ENCODE results near the gene SAPCD1.

The SAPCD1 gene

DNA sequence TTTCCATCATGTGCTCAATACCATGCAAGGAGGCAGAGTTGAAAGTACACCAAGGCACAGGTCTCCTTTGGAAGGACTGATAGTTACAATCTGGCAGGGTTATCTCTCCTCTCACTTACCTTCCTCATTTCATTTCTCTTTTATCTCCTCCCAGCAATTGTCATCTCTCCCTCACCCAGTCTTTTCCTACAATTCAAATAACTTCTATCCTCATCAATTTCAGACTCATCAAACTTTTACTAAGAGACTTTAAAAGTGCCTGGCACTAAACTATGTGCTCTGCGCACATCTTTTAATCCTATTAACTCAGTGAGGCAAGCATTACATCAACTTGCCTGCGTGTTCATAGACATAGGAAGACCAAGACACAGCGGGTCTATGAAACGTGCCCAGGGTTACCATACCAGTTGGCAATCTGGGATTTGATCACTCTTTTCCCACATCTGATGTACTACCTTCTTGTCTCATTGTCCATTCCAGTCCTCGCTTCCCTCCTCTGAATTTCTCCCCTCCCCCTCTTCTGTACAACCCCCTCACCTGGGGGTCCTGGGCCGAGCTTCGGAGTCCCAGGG is 31.9 kb downstream of the SAPCD1 start:
- H3K27ac ChIP-seq (ENCODE audit: insufficient read depth in 1 of 2, low read depth in 1 of 2, low read length in 2 of 2, poor library complexity in 1 of 2, severe bottlenecking in 2 of 2) = peak overlapping the region; percentile 83 to 92
- H3K4me1 ChIP-seq (ENCODE audit: control extremely low read depth in 1 of 4, control insufficient read depth in 4 of 4, insufficient read depth in 4 of 4, low read length in 3 of 4) = peaks cover 14 to 67% (median 51%) of the 10 kb centered on the region in 4 experiments
- DNase-seq = no peak
- WGBS (ENCODE audit: insufficient coverage) = 40% methylated on average over 7 of the region's 7 CpGs
- peak overlapping the region; percentile 73 to 98 (median 89) for H3K4me3 ChIP-seq (ENCODE audit: control insufficient read depth in 1 of 7, extremely low read depth in 1 of 7, insufficient read depth in 4 of 7, low read depth in 2 of 7, low read length in 6 of 7)
- no peaks in the 10 kb centered on the region for H3K9me3 ChIP-seq (ENCODE audit: control extremely low read depth in 1 of 5, control insufficient read depth in 4 of 5, insufficient read depth in 2 of 5, low read depth in 1 of 5, low read length in 4 of 5)
- ChIA-PET CTCF (interaction anchor here (1.0 to 2.6 kb wide), 3 partner anchors 9 to 36 kb away, joined by 3 to 11 read pairs (median 3); no protein-coding TSS in a partner anchor), POLR2A (interaction anchor here (0.6 to 1.0 kb wide), 2 partner anchors 56 to 299 kb away, joined by 3 read pairs; no protein-coding TSS in a partner anchor)
- H3K36me3 ChIP-seq (ENCODE audit: control insufficient read depth in 4 of 4, insufficient read depth in 4 of 4, low read length in 3 of 4) = peaks cover 0 to 33% (median 14%) of the 10 kb centered on the region in 4 experiments
- H3K27me3 ChIP-seq (replicated peaks in 2 of 5; ENCODE audit: control insufficient read depth in 4 of 5, insufficient read depth in 5 of 5, low read length in 4 of 5) = no peaks in the 10 kb centered on the region

DNA sequence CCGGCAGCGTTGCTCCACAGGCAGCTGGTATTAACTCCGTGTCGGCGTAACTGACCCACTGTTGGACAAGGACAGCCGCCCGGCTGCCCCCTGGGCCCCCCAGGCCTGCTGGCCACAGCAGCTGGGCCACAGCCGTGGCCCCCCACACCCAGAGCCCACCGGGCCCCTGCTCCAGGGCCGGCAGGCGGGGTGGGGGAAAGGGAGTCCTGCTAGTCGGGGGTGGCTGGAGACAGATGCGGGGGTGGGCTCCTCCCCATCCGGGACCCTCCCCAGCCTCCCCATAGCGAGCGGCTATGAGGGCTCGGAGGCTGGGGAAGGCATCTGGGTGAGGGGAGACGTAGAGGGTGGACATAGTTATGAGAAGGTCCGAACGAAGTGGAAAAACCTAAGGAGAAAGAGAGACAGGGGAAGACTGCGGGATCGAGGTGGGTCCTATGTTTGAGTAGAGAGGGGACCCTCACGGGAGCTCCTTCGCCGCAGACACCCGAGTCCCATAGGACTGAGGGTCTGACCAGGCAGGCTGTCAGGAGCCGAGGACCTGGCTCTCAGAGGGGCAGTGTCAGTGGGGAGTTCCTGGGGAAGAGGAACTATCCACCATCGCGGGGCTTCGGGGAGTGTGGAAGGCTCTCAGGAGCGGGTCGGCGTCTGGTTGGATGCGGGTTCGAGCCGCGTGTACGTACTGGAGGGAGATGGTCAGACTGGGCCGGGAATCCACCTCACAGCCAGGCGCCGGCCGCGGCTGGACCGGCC is 32.6 kb downstream of the SAPCD1 start:
- H3K27me3 ChIP-seq (replicated peaks in 2 of 5; ENCODE audit: control insufficient read depth in 4 of 5, insufficient read depth in 5 of 5, low read length in 4 of 5) = no peaks in the 10 kb centered on the region
- H3K4me3 ChIP-seq (ENCODE audit: control insufficient read depth in 1 of 7, extremely low read depth in 1 of 7, insufficient read depth in 4 of 7, low read depth in 2 of 7, low read length in 6 of 7) = peak overlapping the region; percentile 73 to 98 (median 89)
- 1% methylated on average over 29 of the region's 44 CpGs for WGBS (ENCODE audit: insufficient coverage)
- no peak for DNase-seq
- ChIA-PET CTCF (interaction anchor here (0.6 to 2.6 kb wide), 9 partner anchors 10 to 35 kb away, joined by 3 to 13 read pairs (median 5); partner anchors contain the start of gene LSM2), POLR2A (interaction anchor here (0.6 to 1.5 kb wide), 9 partner anchors 12 to 300 kb away, joined by 3 to 7 read pairs (median 3); partner anchors contain the start of genes ABHD16A, HSPA1A, HSPA1B and HSPA1L)
- H3K36me3 ChIP-seq (ENCODE audit: control insufficient read depth in 4 of 4, insufficient read depth in 4 of 4, low read length in 3 of 4) = peaks cover 0 to 36% (median 11%) of the 10 kb centered on the region in 4 experiments
- peaks cover 14 to 67% (median 51%) of the 10 kb centered on the region in 4 experiments for H3K4me1 ChIP-seq (ENCODE audit: control extremely low read depth in 1 of 4, control insufficient read depth in 4 of 4, insufficient read depth in 4 of 4, low read length in 3 of 4)
- no peaks in the 10 kb centered on the region for H3K9me3 ChIP-seq (ENCODE audit: control extremely low read depth in 1 of 5, control insufficient read depth in 4 of 5, insufficient read depth in 2 of 5, low read depth in 1 of 5, low read length in 4 of 5)
- peak overlapping the region; percentile 83 to 92 for H3K27ac ChIP-seq (ENCODE audit: insufficient read depth in 1 of 2, low read depth in 1 of 2, low read length in 2 of 2, poor library complexity in 1 of 2, severe bottlenecking in 2 of 2)

- peak; percentile 90 to 92 (median 92) for DNase-seq
- Histone ChIP-seq H3K4me3 (ENCODE audit: control insufficient read depth in 1 of 7, extremely low read depth in 1 of 7, insufficient read depth in 4 of 7, low read depth in 2 of 7, low read length in 6 of 7) (peak within 1 kb of the TSS; percentile 73 to 98 (median 89)), H3K27me3 (replicated peaks in 2 of 5; ENCODE audit: control insufficient read depth in 4 of 5, insufficient read depth in 5 of 5, low read length in 4 of 5) (no peaks in the 10 kb centered on the region), H3K27ac (ENCODE audit: insufficient read depth in 1 of 2, low read depth in 1 of 2, low read length in 2 of 2, poor library complexity in 1 of 2, severe bottlenecking in 2 of 2) (peak within 1 kb of the TSS; percentile 83 to 92), H3K4me1 (ENCODE audit: control extremely low read depth in 1 of 4, control insufficient read depth in 4 of 4, insufficient read depth in 4 of 4, low read length in 3 of 4) (peaks cover 14 to 67% (median 51%) of the 10 kb centered on the region in 4 experiments), H3K9me3 (ENCODE audit: control extremely low read depth in 1 of 5, control insufficient read depth in 4 of 5, insufficient read depth in 2 of 5, low read depth in 1 of 5, low read length in 4 of 5) (no peaks in the 10 kb centered on the region), H3K36me3 (ENCODE audit: control insufficient read depth in 4 of 4, insufficient read depth in 4 of 4, low read length in 3 of 4) (peaks cover 0 to 36% (median 11%) of the 10 kb centered on the region in 4 experiments)
- ChIA-PET CTCF (interaction anchor here (0.6 to 2.6 kb wide), 13 partner anchors 10 to 143 kb away, joined by 3 to 13 read pairs (median 4); partner anchors contain the start of genes BAG6 and LSM2), POLR2A (interaction anchor here (0.7 to 1.5 kb wide), 8 partner anchors 11 to 144 kb away, joined by 3 to 7 read pairs (median 4); partner anchors contain the start of genes ABHD16A, HSPA1A, HSPA1B and HSPA1L)
- WGBS (ENCODE audit: insufficient coverage) = under 1% methylated on average over 63 of the region's 75 CpGs
Observed at GRCh38 chr6:31795616-31796298, 33.3 kb downstream of the SAPCD1 start, which contains the start of gene VARS1. VARS1 (minus strand) TSS chr6:31795752; CDS start chr6:31795217, 535 bp downstream.

DNA sequence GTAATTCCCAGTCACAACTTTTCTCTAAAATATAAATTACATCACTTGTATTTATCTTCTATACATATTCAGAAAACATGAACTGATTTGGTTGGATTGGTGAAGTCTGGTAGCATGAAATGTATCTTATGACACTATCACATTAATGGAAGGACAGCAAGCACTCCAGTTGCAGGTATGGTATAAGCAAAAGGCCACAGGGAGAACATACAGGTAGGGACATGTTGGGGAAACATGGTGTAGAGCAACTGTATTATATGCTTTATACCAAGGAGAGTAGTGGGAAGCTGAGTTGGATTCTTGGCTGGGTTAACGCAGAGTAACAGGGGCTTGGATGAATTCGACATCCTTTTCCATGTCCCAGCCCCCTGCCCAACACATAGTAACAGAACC is 34.5 kb downstream of the SAPCD1 start:
- POLR2A ChIA-PET = interaction anchor here (1.5 to 1.8 kb wide), 2 partner anchors 30 to 60 kb away, joined by 6 to 7 read pairs; no protein-coding TSS in a partner anchor
- DNase-seq = no peak
- WGBS (ENCODE audit: insufficient coverage) = no CpG with 5 or more reads among the region's 2 CpGs

DNA sequence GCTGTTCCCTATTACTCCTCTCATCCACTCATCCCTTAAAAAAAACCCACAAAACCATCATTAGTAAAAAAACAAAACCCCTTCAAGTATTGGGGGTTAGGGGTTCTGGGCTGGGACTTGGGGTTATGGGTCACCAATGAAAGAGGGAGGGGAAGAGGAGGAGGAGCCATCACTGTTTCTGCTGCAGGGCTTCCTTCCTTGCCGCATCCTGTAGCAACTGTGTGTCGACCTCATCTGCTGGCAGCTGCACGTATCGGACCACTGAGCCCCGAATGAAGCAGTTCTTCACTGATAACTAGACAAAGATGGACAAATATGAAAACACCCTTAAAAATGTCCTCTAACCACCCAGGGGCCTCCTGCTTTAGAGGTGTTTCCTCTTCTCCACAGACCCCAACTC is 35.1 kb downstream of the SAPCD1 start:
- Histone ChIP-seq H3K27ac (ENCODE audit: insufficient read depth in 1 of 2, low read depth in 1 of 2, low read length in 2 of 2, poor library complexity in 1 of 2, severe bottlenecking in 2 of 2) (peak overlapping the region in 1 of 2 experiments; percentile 72), H3K36me3 (ENCODE audit: control insufficient read depth in 4 of 4, insufficient read depth in 4 of 4, low read length in 3 of 4) (peaks cover 0 to 23% (median 5%) of the 10 kb centered on the region in 4 experiments), H3K4me3 (ENCODE audit: control insufficient read depth in 1 of 7, extremely low read depth in 1 of 7, insufficient read depth in 4 of 7, low read depth in 2 of 7, low read length in 6 of 7) (peak overlapping the region in 1 of 7 experiments; percentile 58), H3K27me3 (replicated peaks in 2 of 5; ENCODE audit: control insufficient read depth in 4 of 5, insufficient read depth in 5 of 5, low read length in 4 of 5) (no peaks in the 10 kb centered on the region), H3K9me3 (ENCODE audit: control extremely low read depth in 1 of 5, control insufficient read depth in 4 of 5, insufficient read depth in 2 of 5, low read depth in 1 of 5, low read length in 4 of 5) (no peaks in the 10 kb centered on the region), H3K4me1 (ENCODE audit: control extremely low read depth in 1 of 4, control insufficient read depth in 4 of 4, insufficient read depth in 4 of 4, low read length in 3 of 4) (peaks cover 14 to 52% (median 47%) of the 10 kb centered on the region in 4 experiments)
- POLR2A ChIA-PET = interaction anchor here (1.8 kb wide), 1 partner anchor 29 kb away, joined by 6 read pairs; no protein-coding TSS in a partner anchor
- DNase-seq = peak in 2 of 3 donors; percentile 39 to 59
- CTCF ChIA-PET = interaction anchor here (0.5 to 1.3 kb wide), 4 partner anchors 8 to 35 kb away, joined by 3 to 5 read pairs (median 3); no protein-coding TSS in a partner anchor
- WGBS (ENCODE audit: insufficient coverage) = 0% methylated on average over 4 of the region's 5 CpGs

More for the DNA sequence above, 34.5 kb downstream of the SAPCD1 start:
- Histone ChIP-seq H3K27me3 (replicated peaks in 2 of 5; ENCODE audit: control insufficient read depth in 4 of 5, insufficient read depth in 5 of 5, low read length in 4 of 5) (no peaks in the 10 kb centered on the region), H3K4me3 (ENCODE audit: control insufficient read depth in 1 of 7, extremely low read depth in 1 of 7, insufficient read depth in 4 of 7, low read depth in 2 of 7, low read length in 6 of 7) (no peak overlapping the region), H3K4me1 (ENCODE audit: control extremely low read depth in 1 of 4, control insufficient read depth in 4 of 4, insufficient read depth in 4 of 4, low read length in 3 of 4) (peaks cover 14 to 58% (median 50%) of the 10 kb centered on the region in 4 experiments), H3K9me3 (ENCODE audit: control extremely low read depth in 1 of 5, control insufficient read depth in 4 of 5, insufficient read depth in 2 of 5, low read depth in 1 of 5, low read length in 4 of 5) (no peaks in the 10 kb centered on the region), H3K36me3 (ENCODE audit: control insufficient read depth in 4 of 4, insufficient read depth in 4 of 4, low read length in 3 of 4) (peaks cover 0 to 29% (median 7%) of the 10 kb centered on the region in 4 experiments), H3K27ac (ENCODE audit: insufficient read depth in 1 of 2, low read depth in 1 of 2, low read length in 2 of 2, poor library complexity in 1 of 2, severe bottlenecking in 2 of 2) (peak overlapping the region in 1 of 2 experiments; percentile 72)
- CTCF ChIA-PET = interaction anchor here (1.2 to 1.8 kb wide), 4 partner anchors 9 to 16 kb away, joined by 5 to 13 read pairs (median 6); partner anchors contain the start of gene LSM2

DNA sequence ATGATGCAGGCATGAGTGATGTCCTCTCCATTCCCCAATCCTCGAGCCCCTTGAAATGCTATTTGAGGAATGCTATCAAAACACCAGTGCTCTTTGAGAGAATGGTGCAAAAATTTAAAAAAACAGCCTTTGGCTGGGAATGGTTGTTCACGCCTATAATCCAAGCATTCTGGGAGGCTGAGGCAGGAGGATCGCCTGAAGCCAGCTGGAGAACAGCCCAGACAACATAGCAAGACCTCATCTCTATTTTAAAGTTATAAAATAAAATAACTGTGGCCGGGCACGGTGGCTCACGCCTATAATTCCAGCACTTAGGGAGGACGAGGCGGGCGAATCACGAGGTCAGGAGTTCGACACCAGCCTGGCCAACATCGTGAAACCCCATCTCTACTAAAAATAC is 37.3 kb downstream of the SAPCD1 start:
- Histone ChIP-seq H3K9me3 (ENCODE audit: control extremely low read depth in 1 of 5, control insufficient read depth in 4 of 5, insufficient read depth in 2 of 5, low read depth in 1 of 5, low read length in 4 of 5) (no peaks in the 10 kb centered on the region), H3K27me3 (replicated peaks in 2 of 5; ENCODE audit: control insufficient read depth in 4 of 5, insufficient read depth in 5 of 5, low read length in 4 of 5) (no peaks in the 10 kb centered on the region), H3K27ac (ENCODE audit: insufficient read depth in 1 of 2, low read depth in 1 of 2, low read length in 2 of 2, poor library complexity in 1 of 2, severe bottlenecking in 2 of 2) (no peak overlapping the region), H3K36me3 (ENCODE audit: control insufficient read depth in 4 of 4, insufficient read depth in 4 of 4, low read length in 3 of 4) (peaks cover 0 to 30% (median 13%) of the 10 kb centered on the region in 4 experiments), H3K4me3 (ENCODE audit: control insufficient read depth in 1 of 7, extremely low read depth in 1 of 7, insufficient read depth in 4 of 7, low read depth in 2 of 7, low read length in 6 of 7) (no peak overlapping the region), H3K4me1 (ENCODE audit: control extremely low read depth in 1 of 4, control insufficient read depth in 4 of 4, insufficient read depth in 4 of 4, low read length in 3 of 4) (peaks cover 6 to 31% (median 27%) of the 10 kb centered on the region in 4 experiments)
- DNase-seq = no peak
- ChIA-PET CTCF (interaction anchor here (1.2 to 1.6 kb wide), 6 partner anchors 9 to 30 kb away, joined by 3 to 6 read pairs (median 5); no protein-coding TSS in a partner anchor), POLR2A (interaction anchor here (1.6 kb wide), 1 partner anchor 57 kb away, joined by 4 read pairs; no protein-coding TSS in a partner anchor)
- no CpG with 5 or more reads among the region's 12 CpGs for WGBS (ENCODE audit: insufficient coverage)
